ENCODE results near the gene DNA2. TPM values are rescaled to one million over a fixed set of nuclear protein-coding genes. Genes with fewer than 3 reads are reported as not detected.

DNA2 gene
- total and polyA plus RNA-seq, 2 of the 13 experiments (the other 11 are each of a cell fraction or from before 2014, with no cell fraction given), result 4.8 to 27.3 TPM

- TF ChIP-seq ATF4 (CRISPR knock-in tag; IDR thresholded peaks at IDR 0.05) (no peak; a peak in 1 of 4 replicates), FIP1L1 (IDR thresholded peaks at IDR 0.05; ENCODE audit: borderline replicate concordance, insufficient read depth, low read depth, low read length) (no peak), ZBTB14 (CRISPR knock-in tag; IDR thresholded peaks at IDR 0.05) (no peak), CEBPZ (IDR thresholded peaks at IDR 0.05; ENCODE audit: low read length) (no peak), ZBED4 (CRISPR knock-in tag; IDR thresholded peaks at IDR 0.05; ENCODE audit: borderline replicate concordance) (no peak), NR0B2 (CRISPR knock-in tag; IDR thresholded peaks at IDR 0.05) (peak; percentile 91), ZUFSP (CRISPR knock-in tag; IDR thresholded peaks at IDR 0.05; ENCODE audit: borderline replicate concordance) (no peak), GATAD2A (CRISPR knock-in tag; IDR thresholded peaks at IDR 0.05) (peak; percentile 9; the same call in 1 of the 2 replicates), SMAD3 (CRISPR knock-in tag; IDR thresholded peaks at IDR 0.05) (0 out of 2 replicates have a peak, but pooled peaks have one; percentile 20), SNAI1 (CRISPR knock-in tag; IDR thresholded peaks at IDR 0.05; ENCODE audit: borderline replicate concordance) (peak; percentile 95; the same call in 1 of the 2 replicates), ZBTB38 (CRISPR knock-in tag; IDR thresholded peaks at IDR 0.05) (peak; percentile 82; the same call in 1 of the 2 replicates), SMAD1 (CRISPR knock-in tag; IDR thresholded peaks at IDR 0.05; ENCODE audit: borderline replicate concordance, low read depth) (0 out of 2 replicates have a peak, but pooled peaks have one; percentile 57), PAX8 (CRISPR knock-in tag; IDR thresholded peaks at IDR 0.05; ENCODE audit: borderline replicate concordance) (no peak; the same call in 1 of the 2 replicates)
Observed at GRCh38 chr10:68471586-68472408, at the start of gene DNA2 (continued).

Measured in HepG2 (cell line).